ENCODE results near the gene SHANK1. TPM values are rescaled to one million over a fixed set of nuclear protein-coding genes. Genes with fewer than 3 reads are reported as not detected.

SHANK1 gene
- total and polyA plus RNA-seq, 2 donors (not counting 3 experiments of a cell fraction or from before 2014, with no cell fraction given) = 0.66 to 1.9 TPM

GRCh38 chr19:50648659-50649058 lies 70.9 kb downstream of the SHANK1 start:
- TF ChIP-seq MYC (IDR thresholded peaks at IDR 0.05; ENCODE audit: low read depth, low read length) = no peak
- TF ChIP-seq POLR2A (IDR thresholded peaks at IDR 0.05; ENCODE audit: low read depth, low read length) = no peak
- no peak for TF ChIP-seq POLR2AphosphoS5 (IDR thresholded peaks at IDR 0.05; ENCODE audit: insufficient read depth, low read depth, low read length)
- no peak for TF ChIP-seq EZH2 (IDR thresholded peaks at IDR 0.05; ENCODE audit: borderline replicate concordance, low read depth, low read length, severe bottlenecking)

GRCh38 chr19:50647879-50648615 lies 71.6 kb downstream of the SHANK1 start:
- dilution Hi-C loops (cut with MboI; ENCODE audit: extremely low pct_ligation_motif_present, low sequenced_read_pairs) = no loop called here
- no TSS peak for BruUV-seq (replicated peaks)
- FAIRE-seq = no peak

More at GRCh38 chr19:50648659-50649058, 70.9 kb downstream of the SHANK1 start:
- H3K27me3 ChIP-seq (ENCODE audit: control insufficient read depth in 2 of 2, insufficient read depth in 2 of 2, low read length in 2 of 2) = peaks cover 0 to 5% of the 10 kb centered on the region in 2 experiments
- dilution Hi-C loops (cut with MboI; ENCODE audit: extremely low pct_ligation_motif_present, low sequenced_read_pairs) = no loop called here
- POLR2A ChIA-PET = no interaction called here
- CTCF ChIA-PET = interaction anchor here (1.3 kb wide), 1 partner anchor 111 kb away, joined by 3 read pairs; no protein-coding TSS in a partner anchor
- no peaks in the 10 kb centered on the region for H3K36me3 ChIP-seq (ENCODE audit: control insufficient read depth in 2 of 2, extremely low read depth in 1 of 2, insufficient read depth in 2 of 2, low read length in 2 of 2)
- H3K4me2 ChIP-seq (ENCODE audit: insufficient read depth, low read length) = no peak overlapping the region
- no peaks in the 10 kb centered on the region for H3K9me3 ChIP-seq (replicated peaks; ENCODE audit: control insufficient read depth, insufficient read depth, low read length)
- H3K27ac ChIP-seq (ENCODE audit: insufficient read depth, low read depth, low read length) = no peak overlapping the region
- H3K9ac ChIP-seq (replicated peaks; ENCODE audit: extremely low read depth, insufficient read depth, low read length) = no peak overlapping the region
- H4K20me1 ChIP-seq (replicated peaks; ENCODE audit: control insufficient read depth, extremely low read depth, insufficient read depth, low read length) = no peaks in the 10 kb centered on the region
- BruUV-seq (replicated peaks) = no TSS peak
- no peak for DNase-seq (ENCODE audit: low read depth, low spot score)
- H3K79me2 ChIP-seq (ENCODE audit: control insufficient read depth, insufficient read depth, low read length) = no peaks in the 10 kb centered on the region
- H3K9me1 ChIP-seq (replicated peaks; ENCODE audit: control insufficient read depth, extremely low read depth, insufficient read depth, low read length) = no peaks in the 10 kb centered on the region
- H2AFZ ChIP-seq (ENCODE audit: low read depth, low read length) = no peak overlapping the region
- no peak for FAIRE-seq
- no peak overlapping the region for H3K4me3 ChIP-seq (replicated peaks in 1 of 3; ENCODE audit: insufficient read depth in 1 of 3, low read depth in 1 of 3, low read length in 3 of 3)
- no peaks in the 10 kb centered on the region for H3K4me1 ChIP-seq (ENCODE audit: control insufficient read depth, extremely low read depth, insufficient read depth, low read length)
- intact Hi-C loops (cut with micrococcal nuclease) = no loop called here

More at GRCh38 chr19:50647879-50648615, 71.6 kb downstream of the SHANK1 start:
- no peaks in the 10 kb centered on the region for H3K79me2 ChIP-seq (ENCODE audit: control insufficient read depth, insufficient read depth, low read length)
- DNase-seq (ENCODE audit: low read depth, low spot score) = no peak
- H3K4me1 ChIP-seq (ENCODE audit: control insufficient read depth, extremely low read depth, insufficient read depth, low read length) = no peaks in the 10 kb centered on the region
- no peaks in the 10 kb centered on the region for H3K9me3 ChIP-seq (replicated peaks; ENCODE audit: control insufficient read depth, insufficient read depth, low read length)
- no peak overlapping the region for H3K4me2 ChIP-seq (ENCODE audit: insufficient read depth, low read length)
- no peaks in the 10 kb centered on the region for H4K20me1 ChIP-seq (replicated peaks; ENCODE audit: control insufficient read depth, extremely low read depth, insufficient read depth, low read length)
- H3K9ac ChIP-seq (replicated peaks; ENCODE audit: extremely low read depth, insufficient read depth, low read length) = no peak overlapping the region
- H3K27me3 ChIP-seq (ENCODE audit: control insufficient read depth in 2 of 2, insufficient read depth in 2 of 2, low read length in 2 of 2) = peaks cover 0 to 5% of the 10 kb centered on the region in 2 experiments
- ChIA-PET POLR2A (no interaction called here), CTCF (no interaction called here)
- no peak overlapping the region for H2AFZ ChIP-seq (ENCODE audit: low read depth, low read length)
- TF ChIP-seq FOS (IDR thresholded peaks at IDR 0.05; ENCODE audit: borderline replicate concordance, insufficient read depth, low read length) = no peak
- no peak for TF ChIP-seq GATA2 (IDR thresholded peaks at IDR 0.05; ENCODE audit: insufficient read depth, insufficient read length, low read depth, low read length)
- no peak for TF ChIP-seq MAX (IDR thresholded peaks at IDR 0.05; ENCODE audit: insufficient read depth, insufficient read length)
- no peak for TF ChIP-seq EZH2 (IDR thresholded peaks at IDR 0.05; ENCODE audit: borderline replicate concordance, low read depth, low read length, severe bottlenecking)
- no peak for TF ChIP-seq POLR2AphosphoS5 (IDR thresholded peaks at IDR 0.05; ENCODE audit: insufficient read depth, low read depth, low read length)
- no peak for TF ChIP-seq POLR2A (IDR thresholded peaks at IDR 0.05; ENCODE audit: low read depth, low read length)
- TF ChIP-seq JUN (IDR thresholded peaks at IDR 0.05; ENCODE audit: borderline replicate concordance, insufficient read depth, insufficient read length, low read depth) = no peak
- no peak for TF ChIP-seq CTCF (IDR thresholded peaks at IDR 0.05; ENCODE audit: extremely low read depth in 1 of 2, insufficient read depth in 1 of 2, low read depth in 1 of 2, low read length in 2 of 2)
- TF ChIP-seq MYC (IDR thresholded peaks at IDR 0.05; ENCODE audit: low read depth, low read length) = no peak
- H3K4me3 ChIP-seq (replicated peaks in 1 of 3; ENCODE audit: insufficient read depth in 1 of 3, low read depth in 1 of 3, low read length in 3 of 3) = no peak overlapping the region
- no peak overlapping the region for H3K27ac ChIP-seq (ENCODE audit: insufficient read depth, low read depth, low read length)
- intact Hi-C loops (cut with micrococcal nuclease) = no loop called here
- no peaks in the 10 kb centered on the region for H3K9me1 ChIP-seq (replicated peaks; ENCODE audit: control insufficient read depth, extremely low read depth, insufficient read depth, low read length)
- no peaks in the 10 kb centered on the region for H3K36me3 ChIP-seq (ENCODE audit: control insufficient read depth in 2 of 2, extremely low read depth in 1 of 2, insufficient read depth in 2 of 2, low read length in 2 of 2)

Data from endothelial cell of umbilical vein (primary cell).